K562 treated with DMSO at 1 percent for 12 hours (cell line): ENCODE measurements around the gene HID1. TPM values are rescaled to one million over a fixed set of nuclear protein-coding genes. Genes with fewer than 3 reads are reported as not detected.

ENCODE experiments used
- total RNA-seq: library from RNA; unstranded; fragments of 300-600 nt; gene quantifications from 2 replicates; pipeline ENCODE4 v1.2.3, GENCODE V29; 2022; ENCODE audit not compliant: insufficient read depth

The HID1 gene
- 5.2 and 5.4 TPM in 2 replicates for total RNA-seq

GRCh38 chr17:74972107-74972972, at the start of gene HID1:
TSS of gene HID1 (minus strand) at chr17:74972759. CDS start at chr17:74972656, 103 bp downstream.

DNA sequence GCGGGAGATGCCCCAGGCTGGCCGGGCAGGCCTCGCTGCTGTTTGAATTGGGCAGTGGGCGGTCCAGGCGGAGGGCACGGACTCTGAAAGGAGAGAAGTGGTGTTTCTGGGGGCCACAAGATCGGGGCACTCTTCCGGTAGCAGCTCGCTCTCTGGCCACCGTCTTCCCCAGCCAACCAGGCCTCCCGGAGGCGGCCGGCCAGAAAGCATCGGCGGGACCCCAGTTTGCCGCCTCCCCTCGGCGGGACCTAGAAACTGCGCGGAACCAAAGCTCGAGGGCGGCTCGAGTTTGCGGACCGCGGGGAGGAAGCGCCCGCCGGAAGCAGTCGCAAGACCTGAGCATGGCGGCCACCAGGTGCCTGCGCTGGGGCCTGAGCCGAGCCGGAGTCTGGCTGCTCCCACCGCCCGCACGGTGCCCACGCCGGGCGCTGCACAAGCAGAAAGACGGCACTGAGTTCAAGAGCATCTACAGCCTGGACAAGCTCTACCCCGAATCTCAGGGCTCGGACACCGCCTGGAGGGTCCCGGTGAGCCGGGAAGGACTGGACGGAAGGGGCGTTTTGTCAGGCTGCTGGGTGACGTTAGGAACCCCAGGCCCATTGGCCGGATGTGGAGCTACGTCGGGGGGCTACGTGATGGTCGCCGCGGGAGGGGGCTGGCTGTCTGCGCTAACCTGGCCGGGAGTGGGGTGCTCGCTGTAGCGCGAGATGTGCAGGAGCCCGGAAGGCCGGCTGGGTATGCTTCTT, 40.0 kb upstream of the HID1 start, which contains the start of gene MRPL58:
MRPL58 (plus strand) TSS at position 325 of the 746 bp plus-strand sequence; CDS start at position 342, 17 bp downstream.

GRCh38 chr17:74987418-74987908, 14.9 kb upstream of the HID1 start, which contains the start of gene CDR2L:
TSS of gene CDR2L (plus strand) at chr17:74987632. CDS start at chr17:74988044, 412 bp downstream.

GRCh38 chr17:74935585-74936469, 36.7 kb downstream of the HID1 start, which contains the start of gene OTOP3:
TSS of gene OTOP3 (plus strand) at chr17:74935898. CDS start at chr17:74935922, 24 bp downstream.

GRCh38 chr17:74924250-74924948, 48.2 kb downstream of the HID1 start, which contains the start of gene OTOP2:
TSS of gene OTOP2 (plus strand) at chr17:74924273. CDS start at chr17:74924633, 360 bp downstream.

DNA sequence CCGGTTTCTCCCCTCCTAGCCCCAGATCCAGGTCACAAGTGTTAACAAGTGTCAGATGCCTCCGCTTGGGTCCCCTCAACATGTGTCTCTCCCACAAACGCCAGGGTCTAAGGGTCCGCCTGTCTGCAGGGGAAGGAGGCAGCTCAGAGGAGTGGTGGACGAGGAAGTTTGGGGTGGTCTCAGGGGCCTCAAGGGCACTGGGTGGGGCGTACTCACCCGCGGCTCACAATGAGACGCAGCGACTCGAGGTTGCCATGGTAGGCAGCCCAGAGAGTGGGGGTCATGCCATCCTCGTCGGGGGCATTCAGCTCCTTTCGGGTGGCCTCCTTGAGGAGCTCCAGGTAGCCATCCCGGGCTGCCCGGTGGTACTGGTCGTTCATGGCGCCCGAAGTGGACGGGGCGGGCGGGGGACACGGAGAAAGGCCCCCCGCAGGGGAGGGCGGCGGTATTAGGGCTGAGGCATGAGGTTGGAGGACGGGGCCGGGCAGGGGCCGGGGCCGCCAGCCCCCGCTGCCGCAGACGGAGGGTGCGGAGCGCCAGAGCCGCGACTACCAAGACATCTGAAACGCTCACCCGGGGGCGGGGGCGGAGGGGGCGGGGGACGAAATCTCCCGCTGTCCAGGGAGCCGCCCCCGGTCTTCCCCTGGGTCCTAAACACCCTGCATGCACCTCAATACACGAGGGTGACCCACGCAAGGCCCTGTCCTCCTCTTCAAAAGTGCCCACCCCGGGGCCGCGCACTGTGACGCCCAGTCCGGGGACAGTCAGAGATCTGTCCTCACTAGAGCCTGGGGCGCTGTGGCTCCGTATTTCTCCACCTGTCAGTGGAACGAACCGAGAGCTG, 49.6 kb downstream of the HID1 start, which contains the start of gene USH1G:
USH1G (minus strand) TSS at position 562 of the 844 bp plus-strand sequence; CDS start at position 380, 182 bp downstream.

Other genes with a start within 250 kb of the HID1 start
- gene RAB37, start 235.5 kb downstream of the HID1 start, total RNA-seq: not detected in 2 replicates
- 53.0 and 73.8 TPM in 2 replicates for gene NHERF1, start 224.1 kb downstream of the HID1 start, total RNA-seq
- 22.2 and 29.1 TPM in 2 replicates for gene NAT9, start 196.4 kb downstream of the HID1 start, total RNA-seq
- gene GRIN2C, start 112.9 kb downstream of the HID1 start, total RNA-seq: 0.36 and 0.42 TPM in 2 replicates
- gene FDXR, start 99.8 kb downstream of the HID1 start, total RNA-seq: 61.2 and 87.6 TPM in 2 replicates
- 0.78 TPM in 1 of 2 replicates, not detected in the other for gene FADS6, start 79.1 kb downstream of the HID1 start, total RNA-seq
- 0.86 and 1.2 TPM in 2 replicates for gene USH1G, start 49.5 kb downstream of the HID1 start, total RNA-seq
- gene OTOP2, start 48.5 kb downstream of the HID1 start, total RNA-seq: 0.31 and 0.40 TPM in 2 replicates
- gene OTOP3, start 36.9 kb downstream of the HID1 start, total RNA-seq: not detected in 2 replicates
- 10.4 and 14.9 TPM in 2 replicates for gene CDR2L, start 14.9 kb upstream of the HID1 start, total RNA-seq
- 57.3 and 66.7 TPM in 2 replicates for gene MRPL58, start 39.9 kb upstream of the HID1 start, total RNA-seq
- 403 and 525 TPM in 2 replicates for gene ATP5PD, start 74.2 kb upstream of the HID1 start, total RNA-seq
- 21.3 and 36.3 TPM in 2 replicates for gene KCTD2, start 74.5 kb upstream of the HID1 start, total RNA-seq
- gene SLC16A5, start 115.2 kb upstream of the HID1 start, total RNA-seq: 3.1 and 5.8 TPM in 2 replicates
- 27.7 and 30.8 TPM in 2 replicates for gene ARMC7, start 137.2 kb upstream of the HID1 start, total RNA-seq
- gene NT5C, start 159.0 kb upstream of the HID1 start, total RNA-seq: 45.6 and 55.6 TPM in 2 replicates
- gene JPT1, start 181.8 kb upstream of the HID1 start, total RNA-seq: 109 and 120 TPM in 2 replicates
- gene SUMO2, start 210.2 kb upstream of the HID1 start, total RNA-seq: 150 and 159 TPM in 2 replicates
- gene NUP85, start 232.9 kb upstream of the HID1 start, total RNA-seq: 67.7 and 89.9 TPM in 2 replicates